PFSK-1 (cell line): Measurements from ENCODE around the gene MAB21L1.

Experiments used
- POLR2AphosphoS5 ChIP-seq: IDR thresholded peaks from 2 replicates; pipeline ENCODE4 v1.6.1; 2012; ENCODE audit warnings: low read depth, mild to moderate bottlenecking, control low read depth, low read length, moderate library complexity
- REST ChIP-seq, 2 experiments: IDR thresholded peaks; 2 replicates each; pipeline versions ENCODE4 v1.6.1 to v1.8.0; 2011 to 2012; ENCODE audit warnings: low read depth in 2 of 2, low read length in 2 of 2, control low read depth in 1 of 2, inconsistent platforms in 1 of 2, mild to moderate bottlenecking in 1 of 2, moderate library complexity in 1 of 2; ENCODE audit not compliant: insufficient read depth in 1 of 2
- SIN3A ChIP-seq: IDR thresholded peaks from 2 replicates; pipeline ENCODE4 v1.6.1; 2012; ENCODE audit warnings: mild to moderate bottlenecking, low read length, moderate library complexity, borderline replicate concordance; ENCODE audit not compliant: insufficient read depth

- TF ChIP-seq POLR2AphosphoS5 (no peak), REST (IDR thresholded peaks at IDR 0.05; ENCODE audit: insufficient read depth in 1 of 2, low read depth in 2 of 2, low read length in 2 of 2) (no peak), SIN3A (no peak)
Observed at GRCh38 chr13:35489050-35489449, 12.6 kb upstream of the MAB21L1 start.
